Glutamatergic neuron (in vitro differentiated cells): ENCODE measurements around the gene KLHL14. TPM values are rescaled to one million over a fixed set of nuclear protein-coding genes. Genes with fewer than 3 reads are reported as not detected.

Experiments
- DNase-seq: peaks from one replicate; pipeline ENCODE4 v3.0.0; 2022
- H3K27ac Mint-ChIP-seq: one replicate; pipeline ENCODE4 v1.8.0; 2020; ENCODE audit warnings: mild to moderate bottlenecking, mixed read lengths, inconsistent platforms; ENCODE audit not compliant: unreplicated experiment
- H3K27me3 Mint-ChIP-seq: one replicate; pipeline ENCODE4 v1.8.0; 2020; ENCODE audit warnings: mild to moderate bottlenecking, moderate library complexity, mixed read lengths, inconsistent platforms; ENCODE audit not compliant: unreplicated experiment
- H3K36me3 Mint-ChIP-seq: one replicate; pipeline ENCODE4 v1.8.0; 2020; ENCODE audit warnings: mild to moderate bottlenecking, mixed read lengths, inconsistent platforms; ENCODE audit not compliant: unreplicated experiment
- H3K4me1 Mint-ChIP-seq: one replicate; pipeline ENCODE4 v1.8.0; 2020; ENCODE audit warnings: mild to moderate bottlenecking, low read depth, mixed read lengths, inconsistent platforms; ENCODE audit not compliant: unreplicated experiment
- H3K4me3 Mint-ChIP-seq: one replicate; pipeline ENCODE4 v1.8.0; 2020; ENCODE audit warnings: mild to moderate bottlenecking, mixed read lengths, inconsistent platforms; ENCODE audit not compliant: unreplicated experiment
- H3K9me3 Mint-ChIP-seq: one replicate; pipeline ENCODE4 v1.8.0; 2020; ENCODE audit warnings: mild to moderate bottlenecking, moderate library complexity, mixed read lengths, inconsistent platforms; ENCODE audit not compliant: unreplicated experiment
- total RNA-seq: library from RNA; stranded (reverse); fragmentation: NEBNext Ultra II Directional; extraction: Animal tissue kit (Norgen Biotek cat#: 25700); gene quantifications from one replicate; pipeline ENCODE4 v1.2.1, GENCODE V29; 2021; ENCODE audit not compliant: unreplicated experiment
- TF ChIP-seq, protein P1 (sequence below): fragments of 200-600 bp; sonication (generic); IDR thresholded peaks from one replicate; pipeline ENCODE4 v1.5.0; 2021; ENCODE audit not compliant: partially characterized antibody, unreplicated experiment

Gene KLHL14
- total RNA-seq, 1 donor from 2014 or later: not detected

DNA sequence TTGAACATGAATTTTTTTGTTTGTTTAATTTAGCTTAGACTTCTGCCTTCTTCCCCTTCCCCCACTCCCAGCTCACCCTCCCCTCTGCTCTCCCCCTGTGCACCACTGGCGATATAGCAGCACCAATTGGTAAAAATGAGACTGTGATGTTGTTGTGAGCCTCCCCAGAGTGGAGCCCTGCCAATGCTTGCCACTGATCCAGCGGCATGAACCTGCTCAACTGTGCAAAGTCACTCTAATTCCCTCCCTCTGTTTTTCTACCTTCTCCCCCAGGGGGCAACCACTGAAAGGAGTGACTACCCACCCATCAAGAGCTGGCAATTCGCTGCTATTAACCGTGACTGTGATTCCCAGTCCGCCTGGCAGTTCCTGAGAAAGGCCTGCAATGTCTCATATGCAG, 30.2 kb downstream of the KLHL14 start:
- TF ChIP-seq, protein P1, sequence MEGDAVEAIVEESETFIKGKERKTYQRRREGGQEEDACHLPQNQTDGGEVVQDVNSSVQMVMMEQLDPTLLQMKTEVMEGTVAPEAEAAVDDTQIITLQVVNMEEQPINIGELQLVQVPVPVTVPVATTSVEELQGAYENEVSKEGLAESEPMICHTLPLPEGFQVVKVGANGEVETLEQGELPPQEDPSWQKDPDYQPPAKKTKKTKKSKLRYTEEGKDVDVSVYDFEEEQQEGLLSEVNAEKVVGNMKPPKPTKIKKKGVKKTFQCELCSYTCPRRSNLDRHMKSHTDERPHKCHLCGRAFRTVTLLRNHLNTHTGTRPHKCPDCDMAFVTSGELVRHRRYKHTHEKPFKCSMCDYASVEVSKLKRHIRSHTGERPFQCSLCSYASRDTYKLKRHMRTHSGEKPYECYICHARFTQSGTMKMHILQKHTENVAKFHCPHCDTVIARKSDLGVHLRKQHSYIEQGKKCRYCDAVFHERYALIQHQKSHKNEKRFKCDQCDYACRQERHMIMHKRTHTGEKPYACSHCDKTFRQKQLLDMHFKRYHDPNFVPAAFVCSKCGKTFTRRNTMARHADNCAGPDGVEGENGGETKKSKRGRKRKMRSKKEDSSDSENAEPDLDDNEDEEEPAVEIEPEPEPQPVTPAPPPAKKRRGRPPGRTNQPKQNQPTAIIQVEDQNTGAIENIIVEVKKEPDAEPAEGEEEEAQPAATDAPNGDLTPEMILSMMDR: no peak
- H3K36me3 Mint-ChIP-seq: no peaks in the 10 kb centered on the region
- H3K4me1 Mint-ChIP-seq: no peaks in the 10 kb centered on the region
- DNase-seq: no peak
- H3K9me3 Mint-ChIP-seq: no peaks in the 10 kb centered on the region
- no peak overlapping the region for H3K4me3 Mint-ChIP-seq
- no peaks in the 10 kb centered on the region for H3K27me3 Mint-ChIP-seq
- H3K27ac Mint-ChIP-seq: no peak overlapping the region

DNA sequence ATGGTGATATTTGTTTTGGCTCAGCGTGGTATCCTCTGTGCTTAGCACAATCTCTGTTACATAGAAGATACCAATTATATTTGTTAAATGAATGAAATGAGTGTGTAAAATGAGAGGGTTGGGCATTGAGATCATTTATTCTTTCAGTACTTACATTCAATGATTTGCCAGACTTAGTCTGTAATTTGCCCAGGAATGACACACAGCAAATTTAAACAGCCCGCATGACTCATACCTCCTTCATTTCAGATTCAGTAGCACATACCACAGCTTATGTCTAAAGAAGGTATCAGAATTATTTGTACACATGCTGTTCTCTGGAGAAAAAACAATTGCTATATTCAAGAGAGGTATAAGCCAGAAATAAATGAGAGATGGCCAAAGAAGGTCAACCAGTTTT, 37.0 kb downstream of the KLHL14 start:
- Mint-ChIP-seq H3K9me3 (no peaks in the 10 kb centered on the region), H3K36me3 (no peaks in the 10 kb centered on the region), H3K4me1 (no peaks in the 10 kb centered on the region), H3K27ac (no peak overlapping the region), H3K4me3 (no peak overlapping the region), H3K27me3 (no peaks in the 10 kb centered on the region)
- TF ChIP-seq, protein P1: no peak
- DNase-seq: no peak

DNA sequence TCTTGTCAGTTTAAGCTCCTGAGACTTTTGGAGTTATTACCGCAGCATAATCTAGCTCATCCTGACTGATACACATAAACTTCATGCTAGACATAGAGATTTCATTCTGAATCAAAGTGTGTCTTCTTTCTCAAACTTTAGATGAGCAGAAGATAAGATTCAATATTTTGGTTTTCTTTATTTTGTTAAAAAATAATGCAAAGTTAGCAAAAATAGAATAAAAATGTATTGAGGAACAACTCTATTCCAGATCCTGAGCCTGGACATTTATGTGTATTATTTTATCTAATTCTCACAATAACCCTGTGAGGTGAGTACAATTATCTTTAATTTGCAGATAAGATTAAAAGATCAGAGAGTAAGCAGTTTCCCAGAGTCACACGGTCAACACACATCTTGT, 38.4 kb downstream of the KLHL14 start:
- Mint-ChIP-seq H3K36me3 (no peaks in the 10 kb centered on the region), H3K27me3 (no peaks in the 10 kb centered on the region), H3K27ac (no peak overlapping the region), H3K4me1 (no peaks in the 10 kb centered on the region), H3K4me3 (no peak overlapping the region), H3K9me3 (no peaks in the 10 kb centered on the region)
- TF ChIP-seq, protein P1: no peak
- DNase-seq: no peak

DNA sequence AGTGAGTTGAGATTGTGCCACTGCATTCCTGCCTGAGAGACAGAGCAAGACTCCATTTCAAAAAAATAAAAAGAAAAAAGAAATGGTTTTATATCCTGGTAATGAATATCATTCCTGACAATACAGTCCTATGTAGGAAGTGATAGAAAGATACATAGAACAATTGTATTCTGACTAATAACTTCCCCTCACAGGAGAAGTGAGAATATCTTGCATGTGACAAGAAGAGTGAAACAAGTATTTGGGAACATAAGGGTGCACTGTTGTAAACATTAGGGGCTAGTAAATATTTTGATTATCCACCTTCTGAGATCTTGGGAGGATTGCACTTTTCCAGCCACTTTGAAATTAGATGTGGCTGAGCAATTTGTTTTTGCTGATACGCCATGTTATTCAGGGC, 40.7 kb downstream of the KLHL14 start:
- TF ChIP-seq, protein P1: no peak
- no peaks in the 10 kb centered on the region for H3K9me3 Mint-ChIP-seq
- no peak for DNase-seq
- H3K27ac Mint-ChIP-seq: no peak overlapping the region
- H3K27me3 Mint-ChIP-seq: no peaks in the 10 kb centered on the region
- no peak overlapping the region for H3K4me3 Mint-ChIP-seq
- H3K36me3 Mint-ChIP-seq: no peaks in the 10 kb centered on the region
- no peaks in the 10 kb centered on the region for H3K4me1 Mint-ChIP-seq

DNA sequence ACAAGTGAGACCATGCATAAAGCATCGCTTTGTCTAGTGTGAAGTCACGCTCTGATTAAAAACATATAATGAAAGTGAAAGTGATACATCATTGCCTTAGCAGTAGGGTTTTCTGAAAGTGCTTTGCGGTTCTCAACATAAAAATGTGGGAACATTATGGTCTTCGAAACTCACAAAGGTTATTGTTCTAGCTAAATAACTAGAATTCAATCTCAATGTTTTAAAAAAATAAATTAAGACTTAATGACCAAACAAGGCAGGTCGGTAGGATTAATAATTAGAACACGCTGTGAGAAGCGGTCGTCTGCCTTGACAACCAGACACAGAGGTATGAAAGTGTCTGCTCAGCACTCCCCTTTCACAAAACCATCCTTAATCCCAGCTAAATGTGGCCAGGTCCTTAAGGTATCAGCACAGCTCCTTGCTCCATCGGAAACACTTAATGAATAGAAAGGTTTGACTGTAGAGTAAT, 42.2 kb downstream of the KLHL14 start:
- no peak overlapping the region for H3K4me3 Mint-ChIP-seq
- no peak for DNase-seq
- no peaks in the 10 kb centered on the region for H3K27me3 Mint-ChIP-seq
- no peak overlapping the region for H3K27ac Mint-ChIP-seq
- no peaks in the 10 kb centered on the region for H3K36me3 Mint-ChIP-seq
- H3K4me1 Mint-ChIP-seq: no peaks in the 10 kb centered on the region
- TF ChIP-seq, protein P1: no peak
- no peaks in the 10 kb centered on the region for H3K9me3 Mint-ChIP-seq
